Kidney (tissue), 14 donors: ENCODE results near the gene HMGN3. TPM values are rescaled to one million over a fixed set of nuclear protein-coding genes. Genes with fewer than 3 reads are reported as not detected.

Source experiments
- DNase-seq, 5 donors: peaks; one replicate each; pipeline ENCODE4 v3.0.0-alpha.2; 2013 to 2020
- FAIRE-seq: peaks from 2 replicates; lab custom pipeline; 2012; peaks lifted over from hg19 to GRCh38; lab: Jason Lieb, UNC
- H3K27ac ChIP-seq, 2 donors: one replicate each; pipeline ENCODE4 v1.7.0; 2013; ENCODE audit warnings: low read depth in 2 of 2, low read length in 2 of 2, inconsistent platforms in 1 of 2
- H3K27me3 ChIP-seq: one replicate; pipeline ENCODE4 v1.7.1; 2013; ENCODE audit warnings: low read length, inconsistent platforms; ENCODE audit not compliant: control insufficient read depth, insufficient read depth
- H3K36me3 ChIP-seq, 3 donors: one replicate each; pipeline versions ENCODE4 v1.7.0 to v1.7.1; 2013; ENCODE audit warnings: low read length in 3 of 3, control low read depth in 1 of 3, inconsistent platforms in 1 of 3; ENCODE audit not compliant: insufficient read depth in 3 of 3, control insufficient read depth in 2 of 3
- H3K4me1 ChIP-seq, 3 donors: one replicate each; pipeline versions ENCODE4 v1.7.0 to v1.7.1; 2013; ENCODE audit warnings: low read length in 3 of 3, inconsistent platforms in 1 of 3, low read depth in 1 of 3; ENCODE audit not compliant: control insufficient read depth in 2 of 3, insufficient read depth in 2 of 3
- H3K4me3 ChIP-seq, 3 donors: one replicate each; pipeline versions ENCODE4 v1.7.0 to v1.8.1; 2013; ENCODE audit warnings: low read length in 3 of 3, control low read depth in 1 of 3, inconsistent platforms in 1 of 3
- H3K9ac ChIP-seq, 3 donors: one replicate each; pipeline versions ENCODE4 v1.7.0 to v1.7.1; 2013; ENCODE audit warnings: low read length in 3 of 3, control low read depth in 1 of 3, inconsistent platforms in 1 of 3
- H3K9me3 ChIP-seq, 3 donors: one replicate each; pipeline versions ENCODE4 v1.7.0 to v1.7.1; 2013; ENCODE audit warnings: low read length in 3 of 3, control low read depth in 1 of 3, inconsistent platforms in 1 of 3; ENCODE audit not compliant: control insufficient read depth in 2 of 3, insufficient read depth in 1 of 3
- CTCF ChIP-seq: IDR thresholded peaks from 3 replicates; pipeline ENCODE4 v1.5.1; 2012; ENCODE audit warnings: mild to moderate bottlenecking, moderate library complexity, borderline replicate concordance; ENCODE audit not compliant: insufficient read depth; ENCODE audit errors: extremely low read depth
- intact Hi-C: fragments of 100-400 bp; cut with DNase I; formaldehyde crosslinking; loops from one replicate; pipeline ENCODE4 v1.11.1; 2022
- polyA plus RNA-seq: library from polyadenylated mRNA; stranded (reverse); fragments of 350-450 nt; fragmentation: Illumina TruSeq; extraction: RNeasy Lipid Tissue Mini Kit (QIAGEN cat#74804); gene quantifications from one replicate; pipeline ENCODE4 v1.2.3, GENCODE V29; 2014; ENCODE audit warnings: low read depth, low replicate concordance; ENCODE audit not compliant: insufficient read depth
- total RNA-seq: library from RNA; stranded (reverse); fragmentation: NEBNext Ultra II Directional; extraction: Animal tissue kit (Norgen Biotek cat#: 25700); gene quantifications from one replicate; pipeline ENCODE4 v1.2.1, GENCODE V29; 2021
- donor health status: control.
- donor health status: control.
- donor health status: control.
- donor health status: control.
- donor health status: control.
- donor health status: DM: yes; HTN: yes; CAD: no.
- donor health status: Normal renal cell carcinoma (clear cell type).

The HMGN3 gene
- total and polyA plus RNA-seq, 2 donors from 2014 or later, result 110 to 314 TPM

- FAIRE-seq (no peak), DNase-seq (no peak)
- intact Hi-C loops, result no loop called here
- Histone ChIP-seq H3K9me3 (no peaks in the 10 kb centered on the region), H3K9ac (no peak overlapping the region), H3K36me3 (no peaks in the 10 kb centered on the region), H3K27me3 (no peaks in the 10 kb centered on the region), H3K4me3 (no peak overlapping the region), H3K4me1 (no peaks in the 10 kb centered on the region), H3K27ac (no peak overlapping the region)
- no peak for TF ChIP-seq CTCF
These were observed 6.0 kb upstream of the HMGN3 start for GRCh38 chr6:79240509-79240908.

GRCh38 chr6:79239536-79240168 lies 5.2 kb upstream of the HMGN3 start:
- H3K9me3 ChIP-seq, result no peaks in the 10 kb centered on the region
- no peak for TF ChIP-seq CTCF
- no peaks in the 10 kb centered on the region for H3K27me3 ChIP-seq
- no peak for FAIRE-seq
- H3K9ac ChIP-seq, result no peak overlapping the region
- H3K36me3 ChIP-seq, result no peaks in the 10 kb centered on the region
- H3K4me3 ChIP-seq, result no peak overlapping the region
- intact Hi-C loops, result no loop called here
- no peak overlapping the region for H3K27ac ChIP-seq
- DNase-seq, result no peak
- H3K4me1 ChIP-seq, result no peaks in the 10 kb centered on the region

GRCh38 chr6:79238919-79239318 lies 4.4 kb upstream of the HMGN3 start:
- no peak overlapping the region for H3K9ac ChIP-seq
- DNase-seq (no peak), FAIRE-seq (no peak)
- intact Hi-C loops, result no loop called here
- H3K4me3 ChIP-seq, result no peak overlapping the region
- TF ChIP-seq CTCF, result no peak
- H3K36me3 ChIP-seq, result no peaks in the 10 kb centered on the region
- H3K4me1 ChIP-seq, result no peaks in the 10 kb centered on the region
- H3K27ac ChIP-seq, result no peak overlapping the region
- no peaks in the 10 kb centered on the region for H3K9me3 ChIP-seq
- H3K27me3 ChIP-seq, result no peaks in the 10 kb centered on the region

- no peak overlapping the region for H3K27ac ChIP-seq
- no peak overlapping the region for H3K9ac ChIP-seq
- H3K4me1 ChIP-seq, result peaks cover 0 to 11% (median 5%) of the 10 kb centered on the region in 3 donors
- H3K36me3 ChIP-seq, result no peaks in the 10 kb centered on the region
- DNase-seq, result no peak
- H3K9me3 ChIP-seq, result no peaks in the 10 kb centered on the region
- FAIRE-seq, result no peak
- intact Hi-C loops, result no loop called here
- H3K4me3 ChIP-seq, result no peak overlapping the region
- H3K27me3 ChIP-seq, result no peaks in the 10 kb centered on the region
- TF ChIP-seq CTCF, result no peak
These were observed 2.2 kb upstream of the HMGN3 start for GRCh38 chr6:79236711-79237110.
